HUES64 (cell line): ENCODE data around the gene DIAPH2.

Source experiments
- H3K27ac ChIP-seq: 2 replicates; pipeline ENCODE4 v1.7.0; 2013; ENCODE audit warnings: low read depth, low read length, inconsistent platforms
- H3K27me3 ChIP-seq: 2 replicates; pipeline ENCODE4 v1.6.1; 2013; ENCODE audit warnings: mild to moderate bottlenecking, low read length; ENCODE audit not compliant: insufficient read depth
- H3K36me3 ChIP-seq: 2 replicates; pipeline ENCODE4 v1.6.1; 2013; ENCODE audit warnings: mild to moderate bottlenecking, low read length; ENCODE audit not compliant: insufficient read depth
- H3K4me1 ChIP-seq: 2 replicates; pipeline ENCODE4 v1.6.1; 2013; ENCODE audit warnings: mild to moderate bottlenecking, low read length, moderate library complexity; ENCODE audit not compliant: insufficient read depth
- H3K4me3 ChIP-seq: 2 replicates; pipeline ENCODE4 v1.5.1; 2013; ENCODE audit warnings: mild to moderate bottlenecking, low read length, moderate library complexity
- H3K9ac ChIP-seq: 2 replicates; pipeline ENCODE4 v1.6.1; 2013; ENCODE audit warnings: mild to moderate bottlenecking, low read depth, low read length
- H3K9me3 ChIP-seq: 2 replicates; pipeline ENCODE4 v1.6.1; 2013; ENCODE audit warnings: low read depth, low read length; ENCODE audit not compliant: insufficient read depth
- WGBS: fragments of 150-250, 120-280 bp; methylation state at CpG from one replicate; pipeline ENCODE4 v1.1.7; 2013; ENCODE audit warnings: missing lambda C conversion rate; 5-methylcytosine and 5-hydroxymethylcytosine counted together

DIAPH2 gene

DNA sequence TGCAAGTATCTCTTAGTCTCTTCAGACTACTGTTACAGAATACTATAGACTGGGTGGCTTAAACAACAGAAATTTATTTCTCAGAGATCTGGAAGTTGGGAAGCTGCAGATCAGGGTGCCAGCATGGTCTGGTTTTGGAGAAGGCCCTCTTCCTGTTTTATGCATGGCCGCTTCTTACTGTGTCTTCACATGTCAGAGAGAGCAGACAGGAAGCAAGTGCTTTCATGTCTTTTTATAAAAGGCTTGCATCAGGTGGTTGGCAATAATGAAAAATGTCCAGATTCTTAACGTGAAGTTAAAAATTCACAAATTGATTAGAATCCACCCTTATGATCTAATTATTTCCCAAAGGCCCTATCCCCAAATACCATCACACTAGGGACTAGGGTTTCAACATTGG is 484.0 kb downstream of the DIAPH2 start:
- no peak overlapping the region for H3K9ac ChIP-seq
- H3K27ac ChIP-seq, result no peak overlapping the region
- H3K4me3 ChIP-seq, result no peak overlapping the region
- no peaks in the 10 kb centered on the region for H3K9me3 ChIP-seq
- WGBS, result 95% methylated on average over 1 of the region's 2 CpGs
- peaks cover 7% of the 10 kb centered on the region for H3K4me1 ChIP-seq
- H3K36me3 ChIP-seq, result no peaks in the 10 kb centered on the region
- no peaks in the 10 kb centered on the region for H3K27me3 ChIP-seq

DNA sequence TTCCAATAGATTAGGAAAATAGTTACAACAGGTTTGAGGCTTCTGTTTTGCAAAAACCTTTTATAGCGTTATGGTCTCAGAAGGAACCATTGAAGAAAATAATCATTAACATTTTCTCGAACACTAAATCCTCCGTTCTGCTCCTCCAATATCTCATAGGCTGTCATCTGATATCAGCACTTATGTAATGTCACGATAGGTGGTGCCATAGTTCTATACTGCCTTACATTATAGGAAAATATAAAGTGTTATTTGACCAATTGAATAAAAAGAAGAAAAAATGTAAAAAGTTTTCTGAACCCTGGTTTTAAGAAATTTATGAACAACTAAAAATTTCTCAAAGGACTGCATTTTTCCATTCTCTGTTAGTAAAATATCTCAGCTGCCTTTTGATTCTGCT is 490.5 kb downstream of the DIAPH2 start:
- Histone ChIP-seq H3K9me3 (no peaks in the 10 kb centered on the region), H3K4me3 (no peak overlapping the region), H3K27ac (no peak overlapping the region), H3K27me3 (no peaks in the 10 kb centered on the region), H3K4me1 (no peaks in the 10 kb centered on the region), H3K36me3 (no peaks in the 10 kb centered on the region), H3K9ac (no peak overlapping the region)
- WGBS, result 98% methylated on average over 3 of the region's 4 CpGs

DNA sequence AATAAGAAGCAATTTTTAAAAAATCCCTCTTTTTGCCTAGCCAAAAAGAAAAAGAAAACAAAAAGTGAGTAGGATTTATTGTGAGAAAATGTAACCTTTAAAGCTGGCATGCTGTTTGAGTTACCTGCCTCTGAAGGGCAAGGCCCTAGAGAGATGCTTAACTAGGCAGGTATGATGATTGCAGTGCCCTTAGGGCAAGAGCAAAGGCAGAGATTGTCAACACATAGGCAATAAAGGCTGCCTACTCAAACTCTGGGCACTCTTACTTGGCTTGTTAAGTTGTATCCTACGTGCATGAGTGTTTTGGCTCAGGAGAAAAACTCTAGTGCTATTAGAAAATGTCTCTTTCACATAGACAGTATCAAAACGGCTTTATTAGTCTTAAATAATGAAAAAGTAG is 505.0 kb downstream of the DIAPH2 start:
- Histone ChIP-seq H3K9me3 (no peaks in the 10 kb centered on the region), H3K36me3 (no peaks in the 10 kb centered on the region), H3K9ac (no peak overlapping the region), H3K4me1 (no peaks in the 10 kb centered on the region; the same call in 1 of the 2 replicates), H3K27ac (no peak overlapping the region), H3K27me3 (no peaks in the 10 kb centered on the region), H3K4me3 (no peak overlapping the region)
- 100% methylated on average over 1 of the region's 2 CpGs for WGBS

GRCh38 chrX:97199501-97199900 is 514.9 kb downstream of the DIAPH2 start:
- WGBS, result 100% methylated on average over 1 of the region's 2 CpGs
- Histone ChIP-seq H3K27me3 (no peaks in the 10 kb centered on the region), H3K36me3 (no peaks in the 10 kb centered on the region), H3K4me3 (no peak overlapping the region), H3K9me3 (no peaks in the 10 kb centered on the region), H3K4me1 (no peaks in the 10 kb centered on the region), H3K27ac (no peak overlapping the region), H3K9ac (no peak overlapping the region)

DNA sequence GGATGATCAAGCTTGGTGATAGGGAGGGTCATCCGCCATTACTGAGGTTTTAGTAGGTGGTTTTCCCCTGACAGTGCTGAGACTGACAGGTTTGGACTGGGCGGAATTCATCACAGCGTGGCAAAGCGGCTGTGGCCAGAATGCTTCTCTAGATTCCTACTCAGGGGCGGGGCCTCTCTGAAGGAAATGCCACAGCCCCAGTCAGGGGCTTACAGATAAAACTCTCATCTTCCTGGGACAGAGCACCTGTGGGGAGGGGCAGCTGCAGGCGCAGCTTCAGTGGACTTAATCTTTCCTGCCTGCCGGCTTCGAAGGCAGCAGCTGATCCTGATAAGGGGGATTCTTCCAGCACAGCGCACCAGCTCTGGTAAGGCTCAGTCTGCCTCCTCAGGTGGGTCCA is 515.8 kb downstream of the DIAPH2 start:
- Histone ChIP-seq H3K36me3 (no peaks in the 10 kb centered on the region), H3K27me3 (no peaks in the 10 kb centered on the region), H3K4me3 (no peak overlapping the region), H3K4me1 (no peaks in the 10 kb centered on the region), H3K9me3 (no peaks in the 10 kb centered on the region), H3K27ac (no peak overlapping the region), H3K9ac (no peak overlapping the region)
- WGBS, result 76% methylated on average over 9 of the region's 9 CpGs

GRCh38 chrX:97210501-97210900 is 525.9 kb downstream of the DIAPH2 start:
- Histone ChIP-seq H3K4me1 (no peaks in the 10 kb centered on the region), H3K9me3 (no peaks in the 10 kb centered on the region), H3K36me3 (no peaks in the 10 kb centered on the region), H3K27me3 (no peaks in the 10 kb centered on the region), H3K4me3 (no peak overlapping the region), H3K27ac (no peak overlapping the region), H3K9ac (no peak overlapping the region)
- WGBS, result 92% methylated on average over 1 of the region's 2 CpGs

DNA sequence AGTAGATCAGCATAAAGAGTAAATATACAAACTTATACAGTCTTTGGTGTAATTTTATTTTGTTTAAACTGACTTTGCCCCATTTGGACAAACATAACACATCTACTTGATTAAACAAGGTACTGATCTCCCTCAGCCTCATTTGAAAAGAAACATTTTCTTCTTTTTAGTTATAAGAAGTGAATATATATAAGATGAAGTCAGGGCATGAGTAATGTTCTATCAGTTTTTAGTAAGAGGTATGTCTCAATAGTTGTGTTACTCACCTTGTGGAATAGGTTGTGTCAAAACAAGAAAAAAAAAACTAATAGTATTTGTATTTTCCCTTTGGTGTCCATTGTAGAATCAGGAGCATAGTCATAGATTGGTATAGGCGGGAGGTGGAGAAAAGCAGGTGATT is 526.4 kb downstream of the DIAPH2 start:
- Histone ChIP-seq H3K9me3 (no peaks in the 10 kb centered on the region), H3K9ac (no peak overlapping the region), H3K27ac (no peak overlapping the region), H3K36me3 (no peaks in the 10 kb centered on the region), H3K4me3 (no peak overlapping the region), H3K4me1 (no peaks in the 10 kb centered on the region), H3K27me3 (no peaks in the 10 kb centered on the region)
- WGBS, result 90% methylated on average over 1 of the region's 1 CpG

DNA sequence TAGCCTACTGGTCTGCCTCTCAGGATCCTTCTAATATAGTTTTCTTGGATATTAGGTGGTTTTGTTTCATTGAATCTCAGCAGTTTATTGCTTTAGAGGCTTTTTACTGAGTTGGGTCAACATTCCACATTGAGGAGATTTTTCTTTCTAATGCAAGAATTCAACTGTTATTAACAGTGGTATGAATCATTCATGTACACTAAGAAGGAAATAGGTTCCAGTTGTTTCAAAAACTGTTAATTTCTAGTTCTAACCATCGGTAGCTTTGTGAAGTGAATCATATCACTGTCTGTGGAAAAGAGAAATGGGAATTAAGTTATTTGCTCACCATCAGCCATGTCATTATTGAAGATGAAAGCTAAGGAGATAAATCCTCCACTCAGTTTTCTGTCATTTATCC is 530.5 kb downstream of the DIAPH2 start:
- H3K36me3 ChIP-seq, result no peaks in the 10 kb centered on the region
- H3K4me3 ChIP-seq, result no peak overlapping the region
- WGBS, result no CpG with 5 or more reads among the region's 1 CpG
- H3K4me1 ChIP-seq, result no peaks in the 10 kb centered on the region
- H3K9ac ChIP-seq, result no peak overlapping the region
- H3K27ac ChIP-seq, result no peak overlapping the region
- H3K9me3 ChIP-seq, result no peaks in the 10 kb centered on the region
- H3K27me3 ChIP-seq, result no peaks in the 10 kb centered on the region

GRCh38 chrX:97224148-97224547 is 539.5 kb downstream of the DIAPH2 start:
- WGBS, result no CpG with 5 or more reads among the region's 1 CpG
- no peak overlapping the region for H3K27ac ChIP-seq
- no peaks in the 10 kb centered on the region for H3K9me3 ChIP-seq
- no peaks in the 10 kb centered on the region for H3K36me3 ChIP-seq
- H3K9ac ChIP-seq, result no peak overlapping the region
- no peaks in the 10 kb centered on the region for H3K27me3 ChIP-seq
- H3K4me1 ChIP-seq, result no peaks in the 10 kb centered on the region
- no peak overlapping the region for H3K4me3 ChIP-seq

GRCh38 chrX:97229318-97229717 is 544.7 kb downstream of the DIAPH2 start:
- Histone ChIP-seq H3K36me3 (no peaks in the 10 kb centered on the region), H3K9me3 (no peaks in the 10 kb centered on the region), H3K9ac (no peak overlapping the region), H3K4me3 (no peak overlapping the region), H3K4me1 (no peaks in the 10 kb centered on the region), H3K27me3 (no peaks in the 10 kb centered on the region), H3K27ac (no peak overlapping the region)

- H3K36me3 ChIP-seq, result no peaks in the 10 kb centered on the region
- no peak overlapping the region for H3K9ac ChIP-seq
- no peaks in the 10 kb centered on the region for H3K9me3 ChIP-seq
- no peak overlapping the region for H3K27ac ChIP-seq
- no peaks in the 10 kb centered on the region for H3K27me3 ChIP-seq
- no peak overlapping the region for H3K4me3 ChIP-seq
- H3K4me1 ChIP-seq, result no peaks in the 10 kb centered on the region
- 89% methylated on average over 2 of the region's 3 CpGs for WGBS
Observed at GRCh38 chrX:97230948-97231347, 546.3 kb downstream of the DIAPH2 start.

GRCh38 chrX:97234471-97235081 is 549.9 kb downstream of the DIAPH2 start:
- 96% methylated on average over 3 of the region's 3 CpGs for WGBS
- no peak overlapping the region for H3K4me3 ChIP-seq
- no peak overlapping the region for H3K9ac ChIP-seq

More at GRCh38 chrX:97234471-97235081, 549.9 kb downstream of the DIAPH2 start:
- Histone ChIP-seq H3K9me3 (no peaks in the 10 kb centered on the region), H3K4me1 (0 out of 2 replicates have a peak, but pooled peaks cover 8% of the 10 kb centered on the region), H3K36me3 (no peaks in the 10 kb centered on the region), H3K27me3 (no peaks in the 10 kb centered on the region), H3K27ac (no peak overlapping the region)
